Glomerular endothelial cell (primary cell): ENCODE results near the gene POLK. TPM values are rescaled to one million over a fixed set of nuclear protein-coding genes. Genes with fewer than 3 reads are reported as not detected.
A peak's percentile ranks its signal among the peaks of the same experiment; 100 is the strongest.

Source experiments
- DNase-seq: peaks from one replicate; pipeline ENCODE4 v3.0.0-alpha.2; 2011; ENCODE audit warnings: low read depth, low spot score; ENCODE audit errors: extremely low read depth
- total RNA-seq: library from RNA; depleted of rRNA; stranded (reverse); fragments of >200 nt; gene quantifications from 2 replicates; pipeline ENCODE4 v1.2.3, GENCODE V29; 2015

Gene POLK
- total RNA-seq, 1 donor from 2014 or later: 26.1 TPM

- DNase-seq: no peak
Observed at GRCh38 chr5:75639535-75640311, 128.0 kb downstream of the POLK start.

- DNase-seq: peak; percentile 68
Observed at GRCh38 chr5:75640395-75640794, 128.7 kb downstream of the POLK start.

- no peak for DNase-seq
Observed at GRCh38 chr5:75640826-75641225, 129.1 kb downstream of the POLK start.

- no peak for DNase-seq
Observed at GRCh38 chr5:75648712-75649111, 137.0 kb downstream of the POLK start.

Other genes with a start within 250 kb of the POLK start
- gene HMGCR, start 174.7 kb upstream of the POLK start, total RNA-seq: 42.5 and 70.4 TPM in 2 replicates
- 18.2 and 20.1 TPM in 2 replicates for gene CERT1, start 262 bp upstream of the POLK start, total RNA-seq
- 0.53 and 0.70 TPM in 2 replicates for gene ANKDD1B, start 99.6 kb downstream of the POLK start, total RNA-seq
- 10.6 and 11.7 TPM in 2 replicates for gene POC5, start 205.5 kb downstream of the POLK start, total RNA-seq